Kidney (tissue), 14 donors: ENCODE results near the gene KRTAP13-4. TPM values are rescaled to one million over a fixed set of nuclear protein-coding genes. Genes with fewer than 3 reads are reported as not detected.

ENCODE experiments used
- DNase-seq, 5 donors: peaks; one replicate each; pipeline ENCODE4 v3.0.0-alpha.2; 2013 to 2020
- FAIRE-seq: peaks from 2 replicates; lab custom pipeline; 2012; peaks lifted over from hg19 to GRCh38; lab: Jason Lieb, UNC
- H3K27ac ChIP-seq, 2 donors: one replicate each; pipeline ENCODE4 v1.7.0; 2013; ENCODE audit warnings: low read depth in 2 of 2, low read length in 2 of 2, inconsistent platforms in 1 of 2
- H3K27me3 ChIP-seq: one replicate; pipeline ENCODE4 v1.7.1; 2013; ENCODE audit warnings: low read length, inconsistent platforms; ENCODE audit not compliant: control insufficient read depth, insufficient read depth
- H3K36me3 ChIP-seq, 3 donors: one replicate each; pipeline versions ENCODE4 v1.7.0 to v1.7.1; 2013; ENCODE audit warnings: low read length in 3 of 3, control low read depth in 1 of 3, inconsistent platforms in 1 of 3; ENCODE audit not compliant: insufficient read depth in 3 of 3, control insufficient read depth in 2 of 3
- H3K4me1 ChIP-seq, 3 donors: one replicate each; pipeline versions ENCODE4 v1.7.0 to v1.7.1; 2013; ENCODE audit warnings: low read length in 3 of 3, inconsistent platforms in 1 of 3, low read depth in 1 of 3; ENCODE audit not compliant: control insufficient read depth in 2 of 3, insufficient read depth in 2 of 3
- H3K4me3 ChIP-seq, 3 donors: one replicate each; pipeline versions ENCODE4 v1.7.0 to v1.8.1; 2013; ENCODE audit warnings: low read length in 3 of 3, control low read depth in 1 of 3, inconsistent platforms in 1 of 3
- H3K9ac ChIP-seq, 3 donors: one replicate each; pipeline versions ENCODE4 v1.7.0 to v1.7.1; 2013; ENCODE audit warnings: low read length in 3 of 3, control low read depth in 1 of 3, inconsistent platforms in 1 of 3
- H3K9me3 ChIP-seq, 3 donors: one replicate each; pipeline versions ENCODE4 v1.7.0 to v1.7.1; 2013; ENCODE audit warnings: low read length in 3 of 3, control low read depth in 1 of 3, inconsistent platforms in 1 of 3; ENCODE audit not compliant: control insufficient read depth in 2 of 3, insufficient read depth in 1 of 3
- intact Hi-C: fragments of 100-400 bp; cut with DNase I; formaldehyde crosslinking; loops from one replicate; pipeline ENCODE4 v1.11.1; 2022
- polyA plus RNA-seq: library from polyadenylated mRNA; stranded (reverse); fragments of 350-450 nt; fragmentation: Illumina TruSeq; extraction: RNeasy Lipid Tissue Mini Kit (QIAGEN cat#74804); gene quantifications from one replicate; pipeline ENCODE4 v1.2.3, GENCODE V29; 2014; ENCODE audit warnings: low read depth, low replicate concordance; ENCODE audit not compliant: insufficient read depth
- total RNA-seq: library from RNA; stranded (reverse); fragmentation: NEBNext Ultra II Directional; extraction: Animal tissue kit (Norgen Biotek cat#: 25700); gene quantifications from one replicate; pipeline ENCODE4 v1.2.1, GENCODE V29; 2021
- TF ChIP-seq, protein P1 (sequence below): IDR thresholded peaks from 3 replicates; pipeline ENCODE4 v1.5.1; 2012; ENCODE audit warnings: mild to moderate bottlenecking, moderate library complexity, borderline replicate concordance; ENCODE audit not compliant: insufficient read depth; ENCODE audit errors: extremely low read depth
- donor health status: control.
- donor health status: control.
- donor health status: control.
- donor health status: control.
- donor health status: control.
- donor health status: DM: yes; HTN: yes; CAD: no.
- donor health status: Normal renal cell carcinoma (clear cell type).

Gene KRTAP13-4
- total and polyA plus RNA-seq, 2 donors from 2014 or later = not detected

DNA sequence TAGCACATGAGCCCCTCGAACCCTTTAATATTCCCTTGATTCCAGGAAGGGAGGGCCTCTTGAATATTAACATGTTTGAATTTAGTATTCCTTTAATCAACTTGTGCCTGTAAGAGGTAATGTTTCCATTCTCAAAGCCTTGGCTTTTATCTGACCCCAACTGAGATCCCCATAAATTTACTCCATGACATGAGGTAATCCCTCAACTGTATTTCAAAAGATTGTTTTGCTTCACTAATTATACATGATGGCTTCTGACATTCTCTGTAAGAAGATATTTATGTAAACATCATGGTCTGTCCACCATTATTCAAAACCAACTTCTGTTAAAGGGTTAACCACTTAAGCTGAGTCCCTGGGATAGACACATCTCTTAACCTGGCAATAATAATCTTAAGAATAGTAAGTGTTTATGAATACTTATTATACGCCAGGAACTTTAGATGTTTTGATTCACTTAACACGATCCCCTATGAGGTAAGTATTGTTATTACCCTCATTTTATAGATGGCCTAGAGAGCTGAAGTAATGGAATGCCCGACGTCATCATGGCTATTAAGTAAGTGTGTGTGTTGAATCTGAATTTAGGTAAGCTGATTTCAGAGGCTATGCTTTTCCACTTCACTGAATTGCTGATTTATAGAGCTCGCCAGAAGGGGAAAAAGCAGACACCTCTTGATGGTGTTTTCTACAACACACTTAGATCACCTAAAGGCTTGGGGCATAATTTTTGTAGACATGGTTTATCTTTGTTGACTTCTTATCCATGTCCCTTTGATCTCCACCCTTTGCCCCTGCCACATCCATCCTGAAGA, 39.1 kb downstream of the KRTAP13-4 start:
- TF ChIP-seq, protein P1, sequence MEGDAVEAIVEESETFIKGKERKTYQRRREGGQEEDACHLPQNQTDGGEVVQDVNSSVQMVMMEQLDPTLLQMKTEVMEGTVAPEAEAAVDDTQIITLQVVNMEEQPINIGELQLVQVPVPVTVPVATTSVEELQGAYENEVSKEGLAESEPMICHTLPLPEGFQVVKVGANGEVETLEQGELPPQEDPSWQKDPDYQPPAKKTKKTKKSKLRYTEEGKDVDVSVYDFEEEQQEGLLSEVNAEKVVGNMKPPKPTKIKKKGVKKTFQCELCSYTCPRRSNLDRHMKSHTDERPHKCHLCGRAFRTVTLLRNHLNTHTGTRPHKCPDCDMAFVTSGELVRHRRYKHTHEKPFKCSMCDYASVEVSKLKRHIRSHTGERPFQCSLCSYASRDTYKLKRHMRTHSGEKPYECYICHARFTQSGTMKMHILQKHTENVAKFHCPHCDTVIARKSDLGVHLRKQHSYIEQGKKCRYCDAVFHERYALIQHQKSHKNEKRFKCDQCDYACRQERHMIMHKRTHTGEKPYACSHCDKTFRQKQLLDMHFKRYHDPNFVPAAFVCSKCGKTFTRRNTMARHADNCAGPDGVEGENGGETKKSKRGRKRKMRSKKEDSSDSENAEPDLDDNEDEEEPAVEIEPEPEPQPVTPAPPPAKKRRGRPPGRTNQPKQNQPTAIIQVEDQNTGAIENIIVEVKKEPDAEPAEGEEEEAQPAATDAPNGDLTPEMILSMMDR = no peak
- intact Hi-C loops = no loop called here
- no peaks in the 10 kb centered on the region for H3K27me3 ChIP-seq
- DNase-seq (peak in 4 of 5 donors; percentile 42 to 83 (median 64)), FAIRE-seq (no peak)
- H3K4me1 ChIP-seq = no peaks in the 10 kb centered on the region
- H3K4me3 ChIP-seq = no peak overlapping the region
- H3K36me3 ChIP-seq = no peaks in the 10 kb centered on the region
- no peak overlapping the region for H3K9ac ChIP-seq
- no peak overlapping the region for H3K27ac ChIP-seq
- H3K9me3 ChIP-seq = no peaks in the 10 kb centered on the region

DNA sequence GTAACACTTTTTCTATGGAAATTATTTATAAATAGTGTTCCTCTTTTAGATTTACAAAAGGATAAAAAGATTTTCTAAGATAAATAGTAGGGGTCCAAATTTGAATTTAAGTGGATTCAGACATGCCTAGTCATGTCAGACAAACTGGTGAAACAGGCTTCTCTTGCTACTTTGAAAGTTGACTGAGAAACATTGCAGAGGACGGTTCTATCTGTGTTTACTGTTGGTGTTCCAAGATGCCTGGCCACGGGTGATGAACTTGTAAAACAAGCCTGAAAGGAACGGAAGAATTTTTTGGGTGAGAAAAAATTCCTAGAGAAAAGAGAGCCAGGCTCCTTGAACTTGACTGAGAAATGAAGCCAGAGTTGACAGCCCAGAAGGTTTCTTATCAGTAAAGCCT, 48.0 kb downstream of the KRTAP13-4 start:
- DNase-seq (no peak), FAIRE-seq (no peak)
- intact Hi-C loops = no loop called here
- Histone ChIP-seq H3K9ac (no peak overlapping the region), H3K27me3 (no peaks in the 10 kb centered on the region), H3K27ac (no peak overlapping the region), H3K4me1 (no peaks in the 10 kb centered on the region), H3K9me3 (no peaks in the 10 kb centered on the region), H3K36me3 (no peaks in the 10 kb centered on the region), H3K4me3 (no peak overlapping the region)
- TF ChIP-seq, protein P1 = no peak

DNA sequence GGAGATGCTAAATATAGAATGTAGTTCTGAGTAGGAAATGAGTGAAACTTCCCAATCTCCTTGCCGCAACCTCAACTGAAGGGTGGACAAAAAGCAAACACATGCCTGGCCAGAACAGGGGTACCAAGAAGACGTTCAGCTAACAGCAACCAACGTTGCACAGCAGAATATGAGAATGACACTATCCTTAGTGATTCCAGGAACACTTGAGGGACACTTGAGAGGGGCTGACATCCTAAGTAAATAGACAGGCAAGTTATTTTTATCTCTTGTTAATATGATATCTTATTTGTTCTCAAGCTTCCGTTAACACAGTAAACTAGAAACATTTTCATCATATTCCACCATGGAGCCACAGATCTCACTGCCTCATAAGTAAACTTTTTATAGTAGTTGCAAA, 49.2 kb downstream of the KRTAP13-4 start:
- Histone ChIP-seq H3K27me3 (no peaks in the 10 kb centered on the region), H3K9me3 (no peaks in the 10 kb centered on the region), H3K4me1 (no peaks in the 10 kb centered on the region), H3K4me3 (no peak overlapping the region), H3K36me3 (no peaks in the 10 kb centered on the region), H3K9ac (no peak overlapping the region), H3K27ac (no peak overlapping the region)
- TF ChIP-seq, protein P1 = no peak
- intact Hi-C loops = no loop called here
- FAIRE-seq (no peak), DNase-seq (no peak)
